GM21381 (cell line): ENCODE results near the gene METTL5.
"Not testable (repeated sequence)": the region's sequence is repeated elsewhere in the genome, so short reads cannot be mapped to it uniquely, and the experiment has no call there.

Source experiments
- ATAC-seq: cut with Tn5 transposase; IDR thresholded peaks from one replicate; pipeline ENCODE4 v1.9.1; 2021; ENCODE audit warnings: mild to moderate bottlenecking, moderate library complexity; ENCODE audit not compliant: unreplicated experiment

METTL5 gene

GRCh38 chr2:169834401-169834800 is 9.7 kb upstream of the METTL5 start:
- ATAC-seq: no peak

GRCh38 chr2:169828141-169828811 is 3.6 kb upstream of the METTL5 start:
- ATAC-seq: peak; percentile 32

GRCh38 chr2:169827272-169828140 is 2.8 kb upstream of the METTL5 start, which contains the start of gene UBR3:
TSS of gene UBR3 (plus strand) at chr2:169827454. CDS start at chr2:169827508, 54 bp downstream.
- peak; percentile 76 for ATAC-seq

- no peak for ATAC-seq
Observed at GRCh38 chr2:169823996-169824372, 721 bp downstream of the METTL5 start.

- no peak for ATAC-seq
Observed at GRCh38 chr2:169822785-169823392, 1.8 kb downstream of the METTL5 start.

GRCh38 chr2:169822036-169822435 is 2.7 kb downstream of the METTL5 start:
- no peak for ATAC-seq

- not testable (repeated sequence) for ATAC-seq
Observed at GRCh38 chr2:169820101-169820500, 4.6 kb downstream of the METTL5 start.

GRCh38 chr2:169819106-169819505 is 5.6 kb downstream of the METTL5 start:
- no peak for ATAC-seq

- ATAC-seq: no peak
Observed at GRCh38 chr2:169818241-169818640, 6.5 kb downstream of the METTL5 start.

GRCh38 chr2:169817369-169817768 is 7.3 kb downstream of the METTL5 start:
- not testable (repeated sequence) for ATAC-seq

GRCh38 chr2:169816961-169817360 is 7.7 kb downstream of the METTL5 start:
- not testable (repeated sequence) for ATAC-seq

- no peak for ATAC-seq
Observed at GRCh38 chr2:169815849-169816248, 8.9 kb downstream of the METTL5 start.

- ATAC-seq: no peak
Observed at GRCh38 chr2:169808221-169808620, 16.5 kb downstream of the METTL5 start.

- no peak for ATAC-seq
Observed at GRCh38 chr2:169806586-169806985, 18.1 kb downstream of the METTL5 start.

- no peak for ATAC-seq
Observed at GRCh38 chr2:169803480-169803879, 21.2 kb downstream of the METTL5 start.

- ATAC-seq: peak; percentile 98
Observed at GRCh38 chr2:169798718-169799592, 25.8 kb downstream of the METTL5 start, which contains the start of gene SSB. TSS of gene SSB (plus strand) at chr2:169798871. CDS start at chr2:169800961, 2,090 bp downstream.

GRCh38 chr2:169798397-169798717 is 26.3 kb downstream of the METTL5 start:
- ATAC-seq: no peak

GRCh38 chr2:169797601-169798000 is 27.1 kb downstream of the METTL5 start:
- ATAC-seq: no peak

GRCh38 chr2:169796441-169796840 is 28.3 kb downstream of the METTL5 start:
- ATAC-seq: no peak

- no peak for ATAC-seq
Observed at GRCh38 chr2:169795181-169795580, 29.5 kb downstream of the METTL5 start.

- no peak for ATAC-seq
Observed at GRCh38 chr2:169790581-169790980, 34.1 kb downstream of the METTL5 start.
